ENCODE results near the gene FERD3L.
A peak's percentile ranks its signal among the peaks of the same experiment; 100 is the strongest.

Gene FERD3L

GRCh38 chr7:19117091-19117869, 27.9 kb downstream of the FERD3L start, which contains the start of gene TWIST1:
TWIST1 (minus strand) TSS chr7:19117636; CDS start chr7:19117321, 315 bp downstream.
- peak; percentile 93 for DNase-seq (ENCODE audit: low spot score)

- no peak for DNase-seq (ENCODE audit: low spot score)
These were observed 28.8 kb downstream of the FERD3L start for GRCh38 chr7:19116121-19117090.

- no peak for DNase-seq (ENCODE audit: low spot score)
These were observed 30.7 kb downstream of the FERD3L start for GRCh38 chr7:19114551-19114855.

- no peak for DNase-seq (ENCODE audit: low spot score)
These were observed 31.2 kb downstream of the FERD3L start for GRCh38 chr7:19113855-19114550.

- no peak for DNase-seq (ENCODE audit: low spot score)
These were observed 32.2 kb downstream of the FERD3L start for GRCh38 chr7:19113002-19113350.

GRCh38 chr7:19112274-19113001, 32.8 kb downstream of the FERD3L start:
- no peak for DNase-seq (ENCODE audit: low spot score)

GRCh38 chr7:19111474-19112273, 33.5 kb downstream of the FERD3L start:
- no peak for DNase-seq (ENCODE audit: low spot score)

GRCh38 chr7:19110776-19111175, 34.4 kb downstream of the FERD3L start:
- DNase-seq (ENCODE audit: low spot score): no peak

GRCh38 chr7:19110026-19110730, 35.0 kb downstream of the FERD3L start:
- DNase-seq (ENCODE audit: low spot score): no peak

GRCh38 chr7:19109000-19109946, 35.9 kb downstream of the FERD3L start:
- no peak for DNase-seq (ENCODE audit: low spot score)

GRCh38 chr7:19107356-19108146, 37.7 kb downstream of the FERD3L start:
- peak; percentile 45 for DNase-seq (ENCODE audit: low spot score)

- no peak for DNase-seq (ENCODE audit: low spot score)
These were observed 38.2 kb downstream of the FERD3L start for GRCh38 chr7:19107081-19107355.

GRCh38 chr7:19106241-19107080, 38.8 kb downstream of the FERD3L start:
- DNase-seq (ENCODE audit: low spot score): no peak

GRCh38 chr7:19105546-19105945, 39.7 kb downstream of the FERD3L start:
- DNase-seq (ENCODE audit: low spot score): no peak

- DNase-seq (ENCODE audit: low spot score): no peak
These were observed 40.4 kb downstream of the FERD3L start for GRCh38 chr7:19104811-19105210.

- no peak for DNase-seq (ENCODE audit: low spot score)
These were observed 42.3 kb downstream of the FERD3L start for GRCh38 chr7:19102884-19103283.

GRCh38 chr7:19101909-19102308, 43.3 kb downstream of the FERD3L start:
- DNase-seq (ENCODE audit: low spot score): no peak

GRCh38 chr7:19101472-19101871, 43.7 kb downstream of the FERD3L start:
- no peak for DNase-seq (ENCODE audit: low spot score)

All from AG20443 (cell line).